Panc1 (cell line): ENCODE measurements around the gene PDE4A.

Source experiments
- POLR2AphosphoS5 ChIP-seq: IDR thresholded peaks from 2 replicates; pipeline ENCODE4 v1.6.1; 2012; ENCODE audit warnings: mild to moderate bottlenecking, low read depth, low read length, moderate library complexity
- TF ChIP-seq, protein P1 (sequence below): fragments of 450-650 bp; IDR thresholded peaks from 2 replicates; pipeline ENCODE4 v1.5.1; 2017; ENCODE audit warnings: mild to moderate bottlenecking
- TF ChIP-seq, protein P2 (sequence below), 2 experiments: IDR thresholded peaks; 2 replicates each; pipeline ENCODE4 v1.6.1; 2011 to 2012; ENCODE audit warnings: low read depth in 2 of 2, control low read depth in 1 of 2, low read length in 1 of 2, mild to moderate bottlenecking in 1 of 2, moderate library complexity in 1 of 2; ENCODE audit not compliant: insufficient read depth in 1 of 2

DNA sequence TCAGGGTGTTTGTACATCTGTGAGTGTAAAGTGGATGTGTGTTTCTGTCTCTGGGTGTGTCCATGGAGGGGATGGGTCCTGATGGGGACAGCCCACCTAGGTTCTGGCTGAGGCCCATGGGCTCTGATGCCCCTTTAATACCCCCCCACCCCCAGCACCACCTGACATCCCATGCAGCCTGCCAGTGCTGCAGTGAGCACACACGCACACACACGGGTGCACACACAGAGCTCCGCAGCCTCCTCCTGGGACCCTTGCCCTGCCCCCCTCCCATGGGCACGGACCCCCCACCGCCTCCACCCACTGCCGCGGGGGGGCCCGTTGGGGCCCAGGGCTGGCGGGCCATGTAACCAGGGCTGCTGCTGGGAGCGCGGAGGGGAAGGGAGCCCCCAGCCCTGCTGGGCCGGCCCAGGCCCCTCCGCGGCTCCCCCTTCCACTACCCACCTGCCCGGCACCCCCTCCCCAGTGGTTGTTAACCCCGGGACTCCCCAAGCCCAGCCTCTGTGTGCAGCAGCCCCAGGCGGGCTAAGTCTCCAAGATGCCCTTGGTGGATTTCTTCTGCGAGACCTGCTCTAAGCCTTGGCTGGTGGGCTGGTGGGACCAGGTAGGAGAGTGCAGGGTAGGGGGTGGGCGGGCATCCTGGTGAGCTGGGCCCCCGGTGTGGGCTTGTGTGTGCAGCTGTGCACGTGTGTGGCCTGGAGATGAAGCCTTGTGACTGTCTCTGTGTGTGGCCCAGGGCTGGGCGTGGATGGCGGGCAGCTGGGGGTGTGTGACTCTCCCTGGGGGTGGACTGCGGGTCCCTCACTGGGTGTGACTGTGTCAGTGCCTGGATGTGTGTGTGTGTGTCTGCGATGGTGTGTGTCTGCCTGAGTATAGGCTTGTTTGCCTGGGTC, 32.6 kb downstream of the PDE4A start:
- TF ChIP-seq, protein P1, sequence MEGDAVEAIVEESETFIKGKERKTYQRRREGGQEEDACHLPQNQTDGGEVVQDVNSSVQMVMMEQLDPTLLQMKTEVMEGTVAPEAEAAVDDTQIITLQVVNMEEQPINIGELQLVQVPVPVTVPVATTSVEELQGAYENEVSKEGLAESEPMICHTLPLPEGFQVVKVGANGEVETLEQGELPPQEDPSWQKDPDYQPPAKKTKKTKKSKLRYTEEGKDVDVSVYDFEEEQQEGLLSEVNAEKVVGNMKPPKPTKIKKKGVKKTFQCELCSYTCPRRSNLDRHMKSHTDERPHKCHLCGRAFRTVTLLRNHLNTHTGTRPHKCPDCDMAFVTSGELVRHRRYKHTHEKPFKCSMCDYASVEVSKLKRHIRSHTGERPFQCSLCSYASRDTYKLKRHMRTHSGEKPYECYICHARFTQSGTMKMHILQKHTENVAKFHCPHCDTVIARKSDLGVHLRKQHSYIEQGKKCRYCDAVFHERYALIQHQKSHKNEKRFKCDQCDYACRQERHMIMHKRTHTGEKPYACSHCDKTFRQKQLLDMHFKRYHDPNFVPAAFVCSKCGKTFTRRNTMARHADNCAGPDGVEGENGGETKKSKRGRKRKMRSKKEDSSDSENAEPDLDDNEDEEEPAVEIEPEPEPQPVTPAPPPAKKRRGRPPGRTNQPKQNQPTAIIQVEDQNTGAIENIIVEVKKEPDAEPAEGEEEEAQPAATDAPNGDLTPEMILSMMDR = no peak
- TF ChIP-seq, protein P2, sequence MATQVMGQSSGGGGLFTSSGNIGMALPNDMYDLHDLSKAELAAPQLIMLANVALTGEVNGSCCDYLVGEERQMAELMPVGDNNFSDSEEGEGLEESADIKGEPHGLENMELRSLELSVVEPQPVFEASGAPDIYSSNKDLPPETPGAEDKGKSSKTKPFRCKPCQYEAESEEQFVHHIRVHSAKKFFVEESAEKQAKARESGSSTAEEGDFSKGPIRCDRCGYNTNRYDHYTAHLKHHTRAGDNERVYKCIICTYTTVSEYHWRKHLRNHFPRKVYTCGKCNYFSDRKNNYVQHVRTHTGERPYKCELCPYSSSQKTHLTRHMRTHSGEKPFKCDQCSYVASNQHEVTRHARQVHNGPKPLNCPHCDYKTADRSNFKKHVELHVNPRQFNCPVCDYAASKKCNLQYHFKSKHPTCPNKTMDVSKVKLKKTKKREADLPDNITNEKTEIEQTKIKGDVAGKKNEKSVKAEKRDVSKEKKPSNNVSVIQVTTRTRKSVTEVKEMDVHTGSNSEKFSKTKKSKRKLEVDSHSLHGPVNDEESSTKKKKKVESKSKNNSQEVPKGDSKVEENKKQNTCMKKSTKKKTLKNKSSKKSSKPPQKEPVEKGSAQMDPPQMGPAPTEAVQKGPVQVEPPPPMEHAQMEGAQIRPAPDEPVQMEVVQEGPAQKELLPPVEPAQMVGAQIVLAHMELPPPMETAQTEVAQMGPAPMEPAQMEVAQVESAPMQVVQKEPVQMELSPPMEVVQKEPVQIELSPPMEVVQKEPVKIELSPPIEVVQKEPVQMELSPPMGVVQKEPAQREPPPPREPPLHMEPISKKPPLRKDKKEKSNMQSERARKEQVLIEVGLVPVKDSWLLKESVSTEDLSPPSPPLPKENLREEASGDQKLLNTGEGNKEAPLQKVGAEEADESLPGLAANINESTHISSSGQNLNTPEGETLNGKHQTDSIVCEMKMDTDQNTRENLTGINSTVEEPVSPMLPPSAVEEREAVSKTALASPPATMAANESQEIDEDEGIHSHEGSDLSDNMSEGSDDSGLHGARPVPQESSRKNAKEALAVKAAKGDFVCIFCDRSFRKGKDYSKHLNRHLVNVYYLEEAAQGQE (IDR thresholded peaks at IDR 0.05; ENCODE audit: insufficient read depth in 1 of 2, low read depth in 2 of 2, low read length in 1 of 2) = no peak
- TF ChIP-seq POLR2AphosphoS5 = no peak
